Gastroesophageal sphincter (tissue), 3 donors: ENCODE data around the gene SLC38A1.

ENCODE experiments used
- CTCF ChIP-seq, 4 experiments: fragments of 200-600 bp in 2 of 4; fragments of 450-650 bp in 2 of 4; sonication (generic) in 1 of 4; IDR thresholded peaks; one replicate each; pipeline ENCODE4 v1.5.1; 2017 to 2019; ENCODE audit warnings: antibody characterized with exemption in 4 of 4, mild to moderate bottlenecking in 2 of 4, moderate library complexity in 2 of 4
- POLR2A ChIP-seq, 2 donors: fragments of 450-650 bp; IDR thresholded peaks; one replicate each; pipeline ENCODE4 v1.6.1; 2017; ENCODE audit warnings: antibody characterized with exemption in 2 of 2, mild to moderate bottlenecking in 2 of 2, moderate library complexity in 1 of 2

GRCh38 chr12:46224386-46224785, 44.5 kb downstream of the SLC38A1 start:
- TF ChIP-seq POLR2A (IDR thresholded peaks at IDR 0.05) (no peak), CTCF (IDR thresholded peaks at IDR 0.05) (no peak)
